HCT116 (cell line): ENCODE data around the gene H2AZ1. TPM values are rescaled to one million over a fixed set of nuclear protein-coding genes. Genes with fewer than 3 reads are reported as not detected.

Source experiments
- ATAC-seq: fragments of 200-7000 bp; cut with Tn5 transposase; 2 replicates; pipeline ENCODE4 v1.9.1; 2020; ENCODE audit warnings: mild to moderate bottlenecking, moderate library complexity
- BruUV-seq: library from RNA; stranded (reverse); fragments of 400-500 nt; replicated peaks from 2 replicates; lab custom pipeline; 2021; lab: Mats Ljungman, UMichigan
- CTCF ChIA-PET: fragments of 300-600 bp; sonication (Branson Sonifier 250); formaldehyde crosslinking; loops from one replicate; lab custom pipeline; 2021; ENCODE audit warnings: antibody characterized with exemption; lab: Charles Lee
- POLR2A ChIA-PET: fragments of 300-600, 350-600 bp; sonication (Branson Sonifier 250); formaldehyde crosslinking; loops from one replicate; lab custom pipeline; 2021; ENCODE audit warnings: antibody characterized with exemption; lab: Charles Lee
- RAD21 ChIA-PET, 2 experiments: fragments of 300-600 bp; sonication (Branson Sonifier 250); formaldehyde crosslinking; loops; one replicate each; lab custom pipeline; 2023; ENCODE audit warnings: low total read pairs in 2 of 2; ENCODE audit not compliant: uncharacterized antibody in 2 of 2, unreplicated experiment in 2 of 2, low non-redundant PET in 1 of 2; lab: Charles Lee
- DNase-seq: peaks from one replicate; pipeline ENCODE4 v3.0.0-alpha.2; 2010; ENCODE audit warnings: low read depth, low spot score
- H2AFZ ChIP-seq: fragments of 200-600 bp; shearing (Covaris generic), sonication (generic); 2 replicates; pipeline ENCODE4 v1.6.1; 2017; ENCODE audit warnings: low read depth, mixed run types, mixed read lengths, antibody characterized with exemption, low read length; ENCODE audit not compliant: poor library complexity, severe bottlenecking
- H3K27ac ChIP-seq: 2 replicates; pipeline ENCODE4 v1.5.1; 2012; ENCODE audit warnings: low read depth, low read length
- H3K27me3 ChIP-seq: fragments of 200-600 bp; sonication (generic); 2 replicates; pipeline ENCODE4 v1.6.1; 2016; ENCODE audit warnings: mixed run types, low read length, mixed read lengths; ENCODE audit not compliant: insufficient read depth
- H3K36me3 ChIP-seq, 2 experiments: fragments of 200-500 bp in 1 of 2; fragments of 200-600 bp in 1 of 2; sonication (Bioruptor generic) in 1 of 2; sonication (generic) in 1 of 2; 2 replicates each; pipeline versions ENCODE4 v1.5.1 to v1.6.1; 2014 to 2016; ENCODE audit warnings: low read length in 2 of 2, inconsistent platforms in 1 of 2, mixed read lengths in 1 of 2, mixed run types in 1 of 2; ENCODE audit not compliant: insufficient read depth in 2 of 2, control insufficient read depth in 1 of 2
- H3K4me1 ChIP-seq, 2 experiments: fragments of 200-600 bp in 1 of 2; sonication (generic) in 1 of 2; 2 replicates each; pipeline versions ENCODE4 v1.5.1 to v1.6.1; 2012 to 2017; ENCODE audit warnings: low read length in 2 of 2, inconsistent platforms in 1 of 2, mild to moderate bottlenecking in 1 of 2, mixed read lengths in 1 of 2, mixed run types in 1 of 2, moderate library complexity in 1 of 2; ENCODE audit not compliant: insufficient read depth in 2 of 2, control insufficient read depth in 1 of 2
- H3K4me2 ChIP-seq: fragments of 200-600 bp; sonication (generic); 2 replicates; pipeline ENCODE4 v1.6.1; 2017; ENCODE audit warnings: mixed run types, low read length, mixed read lengths
- H3K4me3 ChIP-seq, 2 experiments: fragments of 200-600 bp in 1 of 2; sonication (generic) in 1 of 2; replicated peaks in 1 of 2; 2 replicates each; pipeline ENCODE4 v1.5.1; 2011 to 2016; ENCODE audit warnings: low read length in 2 of 2, control low read depth in 1 of 2, low read depth in 1 of 2, mild to moderate bottlenecking in 1 of 2, mixed read lengths in 1 of 2, mixed run types in 1 of 2
- H3K79me2 ChIP-seq: fragments of 200-600 bp; sonication (generic); 2 replicates; pipeline ENCODE4 v1.6.1; 2017; ENCODE audit warnings: mild to moderate bottlenecking, mixed run types, low read length, moderate library complexity, mixed read lengths; ENCODE audit not compliant: insufficient read depth
- H3K9ac ChIP-seq: fragments of 200-600 bp; sonication (generic); 2 replicates; pipeline ENCODE4 v1.6.1; 2016; ENCODE audit warnings: low read length, mixed read lengths
- H3K9me2 ChIP-seq: fragments of 200-600 bp; sonication (generic), shearing (Covaris generic); 2 replicates; pipeline ENCODE4 v1.6.1; 2017; ENCODE audit warnings: mixed run types, mild to moderate bottlenecking, moderate library complexity; ENCODE audit not compliant: insufficient read depth
- H3K9me3 ChIP-seq, 2 experiments: fragments of 200-500 bp in 1 of 2; fragments of 200-600 bp in 1 of 2; sonication (Bioruptor generic) in 1 of 2; sonication (generic) in 1 of 2; 2 replicates each; pipeline ENCODE4 v1.6.1; 2014 to 2017; ENCODE audit warnings: low read length in 2 of 2, mixed read lengths in 2 of 2, inconsistent platforms in 1 of 2, low read depth in 1 of 2, mild to moderate bottlenecking in 1 of 2, mixed run types in 1 of 2, moderate library complexity in 1 of 2; ENCODE audit not compliant: control insufficient read depth in 1 of 2, insufficient read depth in 1 of 2
- H4K20me1 ChIP-seq: fragments of 200-600 bp; sonication (generic), shearing (Covaris generic); 2 replicates; pipeline ENCODE4 v1.6.1; 2017; ENCODE audit warnings: mixed run types, mild to moderate bottlenecking, moderate library complexity; ENCODE audit not compliant: insufficient read depth
- ATF3 ChIP-seq: IDR thresholded peaks from 2 replicates; pipeline ENCODE4 v1.6.1; 2012
- CEBPB ChIP-seq: IDR thresholded peaks from 2 replicates; pipeline ENCODE4 v1.6.1; 2012; ENCODE audit warnings: low read depth
- CTCF ChIP-seq, 3 experiments: fragments of 200-600 bp in 1 of 3; sonication (generic) in 1 of 3; IDR thresholded peaks in 2 of 3; conservative IDR thresholded peaks in 1 of 3; 2 replicates each; pipeline ENCODE4 v1.5.1; 2012 to 2017; ENCODE audit warnings: low read depth in 2 of 3, low read length in 2 of 3, antibody characterized with exemption in 1 of 3, borderline replicate concordance in 1 of 3, control low read depth in 1 of 3, mild to moderate bottlenecking in 1 of 3, mixed read lengths in 1 of 3, mixed run types in 1 of 3, moderate library complexity in 1 of 3; ENCODE audit not compliant: insufficient read depth in 1 of 3
- ELF1 ChIP-seq: IDR thresholded peaks from 2 replicates; pipeline ENCODE4 v1.6.1; 2012; ENCODE audit warnings: low read depth, borderline replicate concordance
- EZH2 ChIP-seq: fragments of 200-600 bp; sonication (generic); IDR thresholded peaks from 2 replicates; pipeline ENCODE4 v1.6.1; 2017; ENCODE audit warnings: antibody characterized with exemption, mixed run types
- EZH2phosphoT487 ChIP-seq: fragments of 200-600 bp; IDR thresholded peaks from 2 replicates; pipeline ENCODE4 v1.6.1; 2018; ENCODE audit warnings: antibody characterized with exemption, borderline replicate concordance
- FOSL1 ChIP-seq: IDR thresholded peaks from 2 replicates; pipeline ENCODE4 v1.6.1; 2012; ENCODE audit warnings: low read depth
- MAX ChIP-seq: IDR thresholded peaks from 2 replicates; pipeline ENCODE4 v1.6.1; 2012
- POLR2AphosphoS5 ChIP-seq: IDR thresholded peaks from 2 replicates; pipeline ENCODE4 v1.6.1; 2011; ENCODE audit warnings: mild to moderate bottlenecking, low read depth, low read length, moderate library complexity
- REST ChIP-seq: IDR thresholded peaks from 2 replicates; pipeline ENCODE4 v1.6.1; 2012; ENCODE audit warnings: low read depth
- SIN3A ChIP-seq: IDR thresholded peaks from 2 replicates; pipeline ENCODE4 v1.6.1; 2012; ENCODE audit warnings: low read depth
- YY1 ChIP-seq: IDR thresholded peaks from 2 replicates; pipeline ENCODE4 v1.6.1; 2011; ENCODE audit warnings: low read length, low read depth, moderate library complexity, mild to moderate bottlenecking; ENCODE audit not compliant: insufficient replicate concordance; ENCODE audit errors: extremely low read depth
- ZBTB33 ChIP-seq: IDR thresholded peaks from 2 replicates; pipeline ENCODE4 v1.6.1; 2011; ENCODE audit warnings: mild to moderate bottlenecking, low read length, moderate library complexity; ENCODE audit not compliant: insufficient replicate concordance; ENCODE audit errors: extremely low read depth
- ZNF274 ChIP-seq: fragments of 200-500 bp; sonication (Bioruptor generic); IDR thresholded peaks from 2 replicates; pipeline ENCODE4 v1.6.1; 2014; ENCODE audit warnings: mild to moderate bottlenecking, low read depth, low read length, inconsistent platforms
- intact Hi-C: fragments of 100-400 bp; cut with micrococcal nuclease; formaldehyde crosslinking; loops from 2 replicates; pipeline ENCODE4 v1.10.0; 2022
- total RNA-seq: library from RNA; stranded (reverse); gene quantifications from one replicate; pipeline ENCODE4 v1.2.1, GENCODE V29; 2021; ENCODE audit not compliant: unreplicated experiment

Gene H2AZ1
- total RNA-seq, 1 experiment from 2014 or later: 839 TPM

- peak; percentile 22 to 57 (median 52); a peak in 4 of 6 replicates for TF ChIP-seq CTCF (IDR thresholded peaks at IDR 0.05 in 2 of 3, conservative IDR thresholded peaks at IDR 0.05 in 1 of 3; ENCODE audit: borderline replicate concordance in 1 of 3, insufficient read depth in 1 of 3, low read depth in 2 of 3, low read length in 2 of 3)
- no peak for TF ChIP-seq ZNF274
- TF ChIP-seq YY1: no peak
- TF ChIP-seq, all 23 proteins: peak for 3
These were observed 48.2 kb upstream of the H2AZ1 start (continued) for GRCh38 chr4:99998062-99998867.

- Histone ChIP-seq H3K9me2 (no peaks in the 10 kb centered on the region), H4K20me1 (no peaks in the 10 kb centered on the region), H3K79me2 (no peaks in the 10 kb centered on the region), H3K4me1 (no peaks in the 10 kb centered on the region), H3K27me3 (no peaks in the 10 kb centered on the region), H3K36me3 (no peaks in the 10 kb centered on the region), H3K4me3 (no peak overlapping the region), H3K9ac (no peak overlapping the region), H3K4me2 (no peak overlapping the region), H3K9me3 (no peaks in the 10 kb centered on the region), H2AFZ (no peak overlapping the region), H3K27ac (no peak overlapping the region)
- ChIA-PET POLR2A (no interaction called here), CTCF (no interaction called here), RAD21 (no interaction called here)
- DNase-seq (no peak), ATAC-seq (no peak)
- no TSS peak for BruUV-seq
- intact Hi-C loops: loop anchor here (10.0 kb wide), 1 partner anchor 753 kb away; no protein-coding TSS in a partner anchor
- TF ChIP-seq CEBPB: no peak
- TF ChIP-seq ELF1: no peak
- TF ChIP-seq POLR2AphosphoS5: no peak
- TF ChIP-seq ATF3: no peak
- no peak for TF ChIP-seq EZH2phosphoT487
- no peak for TF ChIP-seq SIN3A
- TF ChIP-seq EZH2: no peak
- TF ChIP-seq MAX: no peak
- no peak for TF ChIP-seq ZBTB33
- no peak for TF ChIP-seq REST
- TF ChIP-seq FOSL1: no peak
These were observed 41.7 kb upstream of the H2AZ1 start for GRCh38 chr4:99991741-99992140.
